SK-N-SH (cell line): ENCODE results near the gene ZBTB16. TPM values are rescaled to one million over a fixed set of nuclear protein-coding genes. Genes with fewer than 3 reads are reported as not detected.

Experiments
- CTCF ChIA-PET: fragments of 300-600, 350-600 bp; formaldehyde crosslinking; extraction: SDS; loops from one replicate; lab custom pipeline; 2021; lab: Yijun Ruan, JAX
- POLR2A ChIA-PET: fragments of 350-600 bp; sonication (Branson Sonifier 250); formaldehyde crosslinking; extraction: SDS; loops from one replicate; lab custom pipeline; 2020; ENCODE audit warnings: antibody characterized with exemption, inconsistent platforms; lab: Yijun Ruan, JAX
- DNase-seq: peaks from one replicate; pipeline ENCODE4 v3.0.0; 2012
- H2AFZ ChIP-seq: fragments of 200-600 bp; sonication (generic); 2 replicates; pipeline ENCODE4 v1.8.1; 2016; ENCODE audit warnings: antibody characterized with exemption, mild to moderate bottlenecking, low read depth
- H3F3A ChIP-seq: fragments of 200-600 bp; sonication (generic); replicated peaks from 2 replicates; pipeline ENCODE3; 2016; ENCODE audit warnings: antibody characterized with exemption, mild to moderate bottlenecking; ENCODE audit not compliant: insufficient read depth
- H3K27ac ChIP-seq, 2 experiments: fragments of 200-500 bp in 1 of 2; fragments of 200-600 bp in 1 of 2; sonication (Bioruptor generic) in 1 of 2; sonication (generic), shearing (Covaris generic) in 1 of 2; 2 replicates each; pipeline versions ENCODE4 v1.5.1 to v1.6.1; 2014 to 2016; ENCODE audit warnings: low read depth in 2 of 2, inconsistent platforms in 1 of 2, low read length in 1 of 2, mild to moderate bottlenecking in 1 of 2, mixed read lengths in 1 of 2
- H3K27me3 ChIP-seq: fragments of 200-600 bp; sonication (generic), shearing (Covaris generic); 2 replicates; pipeline ENCODE4 v1.6.1; 2016; ENCODE audit warnings: mixed run types; ENCODE audit not compliant: insufficient read depth
- H3K36me3 ChIP-seq, 2 experiments: fragments of 200-500 bp in 1 of 2; fragments of 200-600 bp in 1 of 2; sonication (Bioruptor generic) in 1 of 2; sonication (generic) in 1 of 2; replicated peaks in 1 of 2; 2 replicates each; pipeline versions ENCODE3 to v1.5.1; 2014 to 2016; ENCODE audit warnings: low read length in 1 of 2, mild to moderate bottlenecking in 1 of 2; ENCODE audit not compliant: insufficient read depth in 2 of 2, control insufficient read depth in 1 of 2
- H3K4me1 ChIP-seq, 2 experiments: fragments of 200-500 bp in 1 of 2; fragments of 200-600 bp in 1 of 2; sonication (Bioruptor generic) in 1 of 2; sonication (generic), shearing (Covaris generic) in 1 of 2; 2 replicates each; pipeline versions ENCODE4 v1.5.1 to v1.6.1; 2014 to 2016; ENCODE audit warnings: low read depth in 1 of 2, low read length in 1 of 2, mixed run types in 1 of 2; ENCODE audit not compliant: insufficient read depth in 2 of 2, control insufficient read depth in 1 of 2
- H3K4me2 ChIP-seq: fragments of 200-600 bp; sonication (generic), shearing (Covaris generic); 2 replicates; pipeline ENCODE4 v1.6.1; 2017; ENCODE audit warnings: mixed run types
- H3K4me3 ChIP-seq, 2 experiments: fragments of 200-500 bp in 1 of 2; fragments of 200-600 bp in 1 of 2; sonication (Bioruptor generic) in 1 of 2; sonication (generic), shearing (Covaris generic) in 1 of 2; 2 replicates each; pipeline versions ENCODE4 v1.5.1 to v1.8.1; 2014 to 2016; ENCODE audit warnings: low read depth in 2 of 2, inconsistent platforms in 1 of 2, low read length in 1 of 2, mild to moderate bottlenecking in 1 of 2, mixed read lengths in 1 of 2, moderate library complexity in 1 of 2
- H3K79me2 ChIP-seq: fragments of 200-600 bp; sonication (generic); 2 replicates; pipeline ENCODE4 v1.8.1; 2017; ENCODE audit warnings: mild to moderate bottlenecking; ENCODE audit not compliant: insufficient read depth
- H3K9ac ChIP-seq: fragments of 200-600 bp; sonication (generic); 2 replicates; pipeline ENCODE4 v1.6.1; 2017; ENCODE audit warnings: mixed run types
- H3K9me2 ChIP-seq: fragments of 200-600 bp; sonication (generic); 2 replicates; pipeline ENCODE4 v1.6.1; 2017; ENCODE audit warnings: mixed run types
- H3K9me3 ChIP-seq: fragments of 200-600 bp; sonication (generic); 2 replicates; pipeline ENCODE4 v1.6.1; 2017; ENCODE audit warnings: mixed run types, mild to moderate bottlenecking, moderate library complexity
- H4K20me1 ChIP-seq: fragments of 200-600 bp; sonication (generic); 2 replicates; pipeline ENCODE4 v1.6.1; 2017; ENCODE audit warnings: mild to moderate bottlenecking, mixed run types; ENCODE audit not compliant: insufficient read depth
- EP300 ChIP-seq, 2 experiments: IDR thresholded peaks; 2 replicates each; pipeline versions ENCODE4 v1.4.0 to v1.6.1; 2012; ENCODE audit warnings: borderline replicate concordance in 1 of 2, low read depth in 1 of 2, low read length in 1 of 2
- EZH2phosphoT487 ChIP-seq: fragments of 200-600 bp; sonication (generic); IDR thresholded peaks from 2 replicates; pipeline ENCODE4 v1.6.1; 2017; ENCODE audit warnings: low read depth, mixed run types, mild to moderate bottlenecking, antibody characterized with exemption, moderate library complexity, borderline replicate concordance
- FOSL2 ChIP-seq: IDR thresholded peaks from 2 replicates; pipeline ENCODE4 v1.4.0; 2012; ENCODE audit warnings: low read depth, mild to moderate bottlenecking, moderate library complexity, borderline replicate concordance
- FOXM1 ChIP-seq: IDR thresholded peaks from 2 replicates; pipeline ENCODE4 v1.4.0; 2012; ENCODE audit warnings: low read depth, mild to moderate bottlenecking
- GABPA ChIP-seq: IDR thresholded peaks from 2 replicates; pipeline ENCODE4 v1.4.0; 2012; ENCODE audit warnings: low read depth, mild to moderate bottlenecking
- GATA2 ChIP-seq: sonication (generic); formaldehyde crosslinking; IDR thresholded peaks from 2 replicates; pipeline ENCODE4 v1.5.0; 2020; ENCODE audit warnings: mild to moderate bottlenecking, missing genetic modification reagents
- MAX ChIP-seq: IDR thresholded peaks from 2 replicates; pipeline ENCODE4 v1.4.0; 2012; ENCODE audit warnings: low read depth
- NFIC ChIP-seq: IDR thresholded peaks from 2 replicates; pipeline ENCODE4 v1.4.0; 2012; ENCODE audit warnings: borderline replicate concordance
- RCOR1 ChIP-seq: fragments of 150-350 bp; IDR thresholded peaks from 2 replicates; pipeline ENCODE4 v1.6.1; 2017; ENCODE audit warnings: antibody characterized with exemption, low read length
- RFX5 ChIP-seq: IDR thresholded peaks from 2 replicates; pipeline ENCODE4 v1.6.1; 2012; ENCODE audit warnings: mild to moderate bottlenecking, improper control_type of control experiment, low read length
- SIN3A ChIP-seq: IDR thresholded peaks from 2 replicates; pipeline ENCODE4 v1.6.1; 2012; ENCODE audit warnings: low read depth, mild to moderate bottlenecking, low read length, moderate library complexity, borderline replicate concordance
- SMC3 ChIP-seq: IDR thresholded peaks from 2 replicates; pipeline ENCODE4 v1.6.1; 2012; ENCODE audit warnings: low read depth, low read length, improper control_type of control experiment
- TAF1 ChIP-seq: IDR thresholded peaks from 2 replicates; pipeline ENCODE4 v1.6.1; 2012; ENCODE audit warnings: low read depth, mild to moderate bottlenecking, low read length, moderate library complexity, borderline replicate concordance
- TCF12 ChIP-seq: IDR thresholded peaks from 2 replicates; pipeline ENCODE4 v1.4.0; 2012
- TEAD4 ChIP-seq: IDR thresholded peaks from 2 replicates; pipeline ENCODE4 v1.4.0; 2012; ENCODE audit warnings: mild to moderate bottlenecking, borderline replicate concordance; ENCODE audit not compliant: insufficient read depth
- YY1 ChIP-seq: IDR thresholded peaks from 2 replicates; pipeline ENCODE4 v1.4.0; 2012; ENCODE audit warnings: low read depth, mild to moderate bottlenecking
- WGBS: methylation state at CpG from one replicate; pipeline ENCODE4 v1.1.6; 2017; ENCODE audit warnings: low lambda C conversion rate; 5-methylcytosine and 5-hydroxymethylcytosine counted together
- polyA plus RNA-seq, 3 experiments: library from polyadenylated mRNA; depleted of rRNA; stranded (reverse); fragments of >200 nt; gene quantifications; 2 replicates each; pipeline ENCODE4 v1.2.3, GENCODE V29; 2012
- TF ChIP-seq, protein P1 (sequence below): fragments of 150-350 bp; IDR thresholded peaks from 2 replicates; pipeline ENCODE4 v1.6.1; 2016; ENCODE audit warnings: mild to moderate bottlenecking, low read depth, low read length
- TF ChIP-seq, protein P2 (sequence below): IDR thresholded peaks from 2 replicates; pipeline ENCODE4 v1.4.0; 2012; ENCODE audit warnings: low read depth, borderline replicate concordance

The ZBTB16 gene
- polyA plus RNA-seq, 1 of the 3 experiments (the other 2 are of a cell fraction) = not detected

DNA sequence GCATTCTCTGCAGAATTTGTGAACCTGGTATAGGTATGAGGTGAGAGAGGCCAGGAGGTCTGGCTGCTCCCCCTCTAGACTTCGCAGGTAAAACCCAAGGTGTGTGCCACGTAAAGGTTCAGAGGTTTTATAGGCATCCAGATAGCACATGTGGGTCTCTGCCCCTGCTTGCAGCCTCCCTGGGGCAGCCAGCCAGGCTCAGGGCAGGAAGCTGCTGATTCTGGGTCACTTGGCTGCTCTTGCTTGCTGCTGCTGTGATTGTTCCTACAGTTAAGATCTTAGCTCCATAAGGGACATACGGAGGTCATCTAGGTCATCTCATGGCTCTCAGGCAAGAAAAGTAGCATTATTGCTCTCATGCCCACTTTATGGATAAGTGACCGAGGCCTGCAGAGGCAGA lies 30.2 kb downstream of the ZBTB16 start:
- ChIA-PET CTCF (interaction anchor here (1.2 kb wide), 1 partner anchor 172 kb away, joined by 3 read pairs; no protein-coding TSS in a partner anchor), POLR2A (no interaction called here)
- no peak overlapping the region for H3K27ac ChIP-seq
- no peaks in the 10 kb centered on the region for H3K4me1 ChIP-seq
- no peak overlapping the region for H3K9ac ChIP-seq
- no peak overlapping the region for H2AFZ ChIP-seq
- H3K9me3 ChIP-seq = no peaks in the 10 kb centered on the region
- H3K36me3 ChIP-seq = no peaks in the 10 kb centered on the region
- 25% methylated on average over 2 of the region's 4 CpGs for WGBS
- TF ChIP-seq GABPA (no peak), SMC3 (no peak), SIN3A (no peak)
- H3K4me3 ChIP-seq = no peak overlapping the region
- DNase-seq = no peak
- H3F3A ChIP-seq = no peaks in the 10 kb centered on the region
- no peak overlapping the region for H3K4me2 ChIP-seq
- no peaks in the 10 kb centered on the region for H4K20me1 ChIP-seq
- no peaks in the 10 kb centered on the region for H3K79me2 ChIP-seq
- H3K27me3 ChIP-seq = no peaks in the 10 kb centered on the region; the same call in 1 of the 2 replicates
- no peaks in the 10 kb centered on the region for H3K9me2 ChIP-seq

DNA sequence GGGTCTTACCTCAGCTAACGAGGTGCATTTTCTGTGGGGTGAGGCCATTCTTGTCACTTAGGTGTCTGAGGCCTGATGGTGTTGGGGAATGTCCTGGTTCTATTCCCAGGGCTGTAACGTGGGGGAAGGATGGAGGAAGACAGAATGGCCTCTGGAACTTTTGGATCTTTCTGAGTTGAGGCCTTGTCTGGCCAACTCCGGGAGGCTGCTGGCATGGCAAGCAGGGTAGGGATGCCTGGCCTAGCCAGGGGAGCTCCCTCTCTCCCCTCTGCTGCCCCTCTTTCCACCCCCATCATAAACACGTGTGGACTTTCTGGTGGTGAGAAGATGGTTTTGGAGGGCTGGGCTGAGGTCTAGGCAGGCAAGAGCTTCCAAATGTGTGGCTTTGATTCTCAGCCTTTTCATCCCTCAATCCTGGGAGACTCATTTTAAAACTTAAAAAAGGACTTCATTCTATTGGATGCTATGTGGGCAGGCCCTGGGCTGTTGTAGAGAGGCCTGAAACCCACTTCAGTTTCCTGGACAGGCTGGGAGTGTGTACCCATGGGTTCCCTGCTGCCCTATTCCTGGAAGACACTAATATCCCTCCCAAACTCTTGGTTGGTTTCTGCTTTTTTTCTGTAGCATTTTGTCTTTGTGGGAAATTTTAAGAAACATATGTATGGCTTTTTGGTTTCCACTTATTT lies 30.9 kb downstream of the ZBTB16 start:
- H4K20me1 ChIP-seq = no peaks in the 10 kb centered on the region
- WGBS = 32% methylated on average over 4 of the region's 4 CpGs
- no peaks in the 10 kb centered on the region for H3K9me2 ChIP-seq
- no peak overlapping the region for H3K4me3 ChIP-seq
- no peaks in the 10 kb centered on the region for H3F3A ChIP-seq
- H3K79me2 ChIP-seq = no peaks in the 10 kb centered on the region
- H3K27me3 ChIP-seq = no peaks in the 10 kb centered on the region; the same call in 1 of the 2 replicates
- H3K9me3 ChIP-seq = no peaks in the 10 kb centered on the region
- TF ChIP-seq FOSL2 (no peak), MAX (no peak), RCOR1 (no peak), GATA2 (CRISPR knock-in tag) (no peak), YY1 (no peak), RFX5 (no peak), TCF12 (no peak), TEAD4 (no peak), NFIC (no peak), TAF1 (no peak), FOXM1 (no peak), SIN3A (no peak), SMC3 (no peak), EZH2phosphoT487 (no peak), EP300 (IDR thresholded peaks at IDR 0.05; ENCODE audit: borderline replicate concordance in 1 of 2, low read depth in 1 of 2, low read length in 1 of 2) (no peak)
- TF ChIP-seq, protein P1, sequence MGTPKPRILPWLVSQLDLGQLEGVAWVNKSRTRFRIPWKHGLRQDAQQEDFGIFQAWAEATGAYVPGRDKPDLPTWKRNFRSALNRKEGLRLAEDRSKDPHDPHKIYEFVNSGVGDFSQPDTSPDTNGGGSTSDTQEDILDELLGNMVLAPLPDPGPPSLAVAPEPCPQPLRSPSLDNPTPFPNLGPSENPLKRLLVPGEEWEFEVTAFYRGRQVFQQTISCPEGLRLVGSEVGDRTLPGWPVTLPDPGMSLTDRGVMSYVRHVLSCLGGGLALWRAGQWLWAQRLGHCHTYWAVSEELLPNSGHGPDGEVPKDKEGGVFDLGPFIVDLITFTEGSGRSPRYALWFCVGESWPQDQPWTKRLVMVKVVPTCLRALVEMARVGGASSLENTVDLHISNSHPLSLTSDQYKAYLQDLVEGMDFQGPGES = no peak
- TF ChIP-seq, protein P2, sequence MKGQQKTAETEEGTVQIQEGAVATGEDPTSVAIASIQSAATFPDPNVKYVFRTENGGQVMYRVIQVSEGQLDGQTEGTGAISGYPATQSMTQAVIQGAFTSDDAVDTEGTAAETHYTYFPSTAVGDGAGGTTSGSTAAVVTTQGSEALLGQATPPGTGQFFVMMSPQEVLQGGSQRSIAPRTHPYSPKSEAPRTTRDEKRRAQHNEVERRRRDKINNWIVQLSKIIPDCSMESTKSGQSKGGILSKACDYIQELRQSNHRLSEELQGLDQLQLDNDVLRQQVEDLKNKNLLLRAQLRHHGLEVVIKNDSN = no peak
- H3K9ac ChIP-seq = no peak overlapping the region
- CTCF ChIA-PET = interaction anchor here (1.2 kb wide), 1 partner anchor 171 kb away, joined by 3 read pairs; no protein-coding TSS in a partner anchor
- H2AFZ ChIP-seq = no peak overlapping the region
- H3K4me2 ChIP-seq = no peak overlapping the region
- DNase-seq = no peak
- no peaks in the 10 kb centered on the region for H3K36me3 ChIP-seq
- no peak overlapping the region for H3K27ac ChIP-seq
- POLR2A ChIA-PET = no interaction called here
- no peaks in the 10 kb centered on the region for H3K4me1 ChIP-seq
